Stimulated activated CD8-positive, alpha-beta memory T cell treated with anti-CD3 and anti-CD28 coated beads, Interleukin-12 subunit alpha, Interleukin-12 subunit beta, amount 100 ng/mL, for 1 hour (primary cell): ENCODE results near the gene ATP6V0E1.
"Not testable (repeated sequence)": the region's sequence is repeated elsewhere in the genome, so short reads cannot be mapped to it uniquely, and the experiment has no call there.

Source experiments
- DNase-seq: peaks from one replicate; pipeline ENCODE4 v3.0.0-alpha.2; 2020; ENCODE audit warnings: low read depth

The ATP6V0E1 gene

GRCh38 chr5:173039188-173039587, 55.6 kb downstream of the ATP6V0E1 start:
- DNase-seq: no peak

GRCh38 chr5:173039964-173040363, 56.4 kb downstream of the ATP6V0E1 start:
- no peak for DNase-seq

GRCh38 chr5:173041881-173042762, 58.6 kb downstream of the ATP6V0E1 start:
- no peak for DNase-seq

DNA sequence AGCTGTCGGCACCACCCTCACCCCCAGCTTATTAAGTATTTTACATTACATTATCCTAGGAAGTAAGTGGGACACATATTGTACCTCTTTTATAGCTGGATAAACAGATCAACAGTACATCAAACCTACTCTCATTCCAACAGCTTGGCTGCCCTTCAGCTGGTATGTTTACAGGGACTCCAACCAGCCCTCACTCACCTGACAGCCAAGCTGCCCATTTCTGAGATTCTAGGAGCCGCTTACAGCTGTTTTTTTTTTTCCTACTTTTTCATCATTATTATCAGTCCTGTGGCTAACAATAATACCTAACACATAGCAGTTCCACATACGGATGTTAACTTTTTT, 59.2 kb downstream of the ATP6V0E1 start:
- DNase-seq: no peak

DNA sequence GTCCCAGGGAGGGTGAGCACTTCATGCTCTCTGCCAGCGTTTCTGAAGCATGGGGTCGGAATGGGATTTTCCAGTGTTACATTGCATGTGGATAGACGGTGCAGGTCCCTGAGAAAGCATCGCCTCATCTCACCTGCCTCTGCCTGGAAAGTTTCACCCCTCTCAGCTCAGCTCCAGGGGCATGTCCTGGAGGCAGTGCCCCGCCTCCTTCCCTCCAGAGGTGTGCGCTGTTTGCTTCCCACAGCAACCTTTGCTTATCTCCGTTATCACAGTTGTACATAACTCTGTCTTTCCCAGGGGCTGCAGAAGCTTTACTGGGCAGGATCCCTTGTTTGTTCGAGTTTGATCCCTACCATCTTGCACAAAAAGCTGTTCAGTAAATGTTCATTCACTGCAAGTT, 61.9 kb downstream of the ATP6V0E1 start:
- DNase-seq: no peak

GRCh38 chr5:173047096-173047837, 63.7 kb downstream of the ATP6V0E1 start:
- not testable (repeated sequence) for DNase-seq

GRCh38 chr5:173047838-173048105, 64.2 kb downstream of the ATP6V0E1 start:
- DNase-seq: no peak

GRCh38 chr5:173050791-173051190, 67.2 kb downstream of the ATP6V0E1 start:
- no peak for DNase-seq

GRCh38 chr5:173051746-173052145, 68.2 kb downstream of the ATP6V0E1 start:
- no peak for DNase-seq

- no peak for DNase-seq
These were observed 69.5 kb downstream of the ATP6V0E1 start for GRCh38 chr5:173053041-173053440.

GRCh38 chr5:173055042-173055721, 71.6 kb downstream of the ATP6V0E1 start:
- DNase-seq: no peak

- no peak for DNase-seq
These were observed 72.1 kb downstream of the ATP6V0E1 start for GRCh38 chr5:173055722-173055982.

DNA sequence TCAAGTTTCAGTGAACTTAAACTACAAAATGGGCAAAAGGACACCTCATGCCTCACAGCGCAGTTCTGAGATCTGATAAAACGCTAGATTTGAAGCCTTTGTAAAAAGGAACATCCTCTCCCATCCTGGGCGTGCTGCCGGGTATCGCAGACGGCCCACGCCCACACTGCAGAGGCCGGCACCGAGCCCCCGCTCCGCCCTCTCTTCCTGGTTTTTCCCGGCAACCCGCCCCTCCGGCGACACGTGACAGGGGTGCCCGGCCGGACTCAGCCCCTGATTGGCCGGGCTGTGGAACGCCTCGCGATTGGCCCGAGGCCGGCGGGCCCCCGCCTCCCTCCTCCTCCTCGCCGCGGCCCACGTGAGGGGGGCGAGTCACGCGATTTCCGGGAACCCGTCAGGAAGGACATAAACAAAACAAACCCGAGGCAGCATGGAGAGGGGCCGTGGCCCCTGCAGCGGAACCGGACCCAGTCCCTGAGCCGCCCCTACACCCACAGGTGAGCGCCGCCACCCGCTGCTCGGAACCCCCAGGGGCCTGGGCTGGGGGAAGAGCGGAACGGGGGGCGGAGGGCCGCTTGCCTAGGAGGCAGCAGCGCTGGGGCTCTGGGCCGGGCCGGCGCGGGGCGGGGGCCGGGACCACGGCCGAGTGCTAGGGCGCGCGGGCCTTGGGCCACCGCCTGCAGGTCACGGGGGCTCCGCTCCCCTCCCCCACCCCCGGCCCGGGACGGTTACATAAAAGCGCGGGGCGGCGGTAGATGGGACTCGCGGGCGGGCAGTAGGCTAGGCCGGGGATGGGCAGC, 72.6 kb downstream of the ATP6V0E1 start, which contains the start of gene CREBRF:
Gene CREBRF (plus strand): TSS at position 370 of the 800 bp plus-strand sequence. CDS start 24,424 bp downstream, outside the sequence.
- DNase-seq: peak; percentile 96

GRCh38 chr5:173056783-173057061, 73.2 kb downstream of the ATP6V0E1 start:
- no peak for DNase-seq

DNA sequence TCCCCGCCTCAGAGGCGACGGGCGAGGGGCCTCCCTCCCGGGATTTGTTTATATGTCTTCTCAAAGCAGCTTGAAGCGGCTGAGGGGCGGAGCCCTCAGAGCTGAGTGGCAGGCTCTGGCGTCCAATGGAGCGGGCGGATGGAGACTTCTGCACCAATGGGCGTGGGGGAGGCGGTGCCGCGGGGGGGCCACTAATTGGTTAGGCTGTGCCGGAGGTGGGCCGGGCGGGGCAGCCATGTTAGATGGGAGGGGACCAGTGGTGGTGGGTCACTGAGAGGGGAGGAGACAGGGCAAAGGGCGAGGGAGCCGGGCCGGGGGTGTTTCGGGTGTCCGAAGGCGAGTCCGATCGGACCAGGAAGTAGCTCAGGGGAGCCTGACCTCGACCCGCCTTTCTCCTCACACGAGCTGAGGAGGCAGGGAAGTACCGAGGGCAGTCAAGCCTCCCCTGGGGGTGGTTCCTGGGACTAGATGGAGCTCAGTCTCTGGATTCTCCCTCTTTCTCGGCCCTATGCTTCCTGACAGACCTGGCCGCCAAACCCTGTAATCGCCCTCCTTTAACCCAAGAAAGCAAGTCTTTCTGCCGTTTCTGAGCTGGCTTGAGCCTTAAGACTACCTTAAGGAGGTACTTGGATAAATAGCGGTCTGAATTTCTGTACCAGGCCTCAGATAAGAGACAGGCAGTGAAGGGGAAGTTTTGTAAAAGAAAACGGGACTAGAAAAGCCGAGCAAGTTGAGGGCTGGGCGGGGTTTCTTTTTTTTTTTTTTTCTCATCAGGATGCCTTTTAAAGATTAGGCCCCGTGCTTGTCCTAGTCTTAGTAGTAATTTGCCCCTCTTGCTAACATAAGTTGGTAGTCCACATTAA, 73.7 kb downstream of the ATP6V0E1 start:
- peak; percentile 97 for DNase-seq

DNA sequence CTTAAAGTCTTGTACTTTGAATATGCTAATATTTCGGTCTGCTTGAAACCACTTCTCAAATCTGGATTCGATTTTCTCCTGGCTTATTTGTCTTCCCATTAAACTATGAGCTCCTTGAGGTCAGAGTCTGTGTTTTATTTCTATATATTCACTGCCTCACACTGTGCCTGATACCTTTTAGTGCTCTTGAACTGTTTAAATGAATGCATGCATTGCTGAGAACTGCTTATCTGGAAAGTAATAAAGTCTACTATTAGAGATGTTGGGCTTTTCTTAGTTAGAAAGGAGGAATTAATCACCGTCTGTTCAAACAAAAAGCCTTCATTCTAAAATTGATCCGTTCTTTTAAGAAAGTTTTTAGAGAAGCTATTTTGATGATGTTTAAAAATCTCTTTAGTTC, 78.6 kb downstream of the ATP6V0E1 start:
- DNase-seq: no peak

- no peak for DNase-seq
These were observed 81.6 kb downstream of the ATP6V0E1 start for GRCh38 chr5:173065155-173065554.

GRCh38 chr5:173069671-173070070, 86.1 kb downstream of the ATP6V0E1 start:
- DNase-seq: no peak

DNA sequence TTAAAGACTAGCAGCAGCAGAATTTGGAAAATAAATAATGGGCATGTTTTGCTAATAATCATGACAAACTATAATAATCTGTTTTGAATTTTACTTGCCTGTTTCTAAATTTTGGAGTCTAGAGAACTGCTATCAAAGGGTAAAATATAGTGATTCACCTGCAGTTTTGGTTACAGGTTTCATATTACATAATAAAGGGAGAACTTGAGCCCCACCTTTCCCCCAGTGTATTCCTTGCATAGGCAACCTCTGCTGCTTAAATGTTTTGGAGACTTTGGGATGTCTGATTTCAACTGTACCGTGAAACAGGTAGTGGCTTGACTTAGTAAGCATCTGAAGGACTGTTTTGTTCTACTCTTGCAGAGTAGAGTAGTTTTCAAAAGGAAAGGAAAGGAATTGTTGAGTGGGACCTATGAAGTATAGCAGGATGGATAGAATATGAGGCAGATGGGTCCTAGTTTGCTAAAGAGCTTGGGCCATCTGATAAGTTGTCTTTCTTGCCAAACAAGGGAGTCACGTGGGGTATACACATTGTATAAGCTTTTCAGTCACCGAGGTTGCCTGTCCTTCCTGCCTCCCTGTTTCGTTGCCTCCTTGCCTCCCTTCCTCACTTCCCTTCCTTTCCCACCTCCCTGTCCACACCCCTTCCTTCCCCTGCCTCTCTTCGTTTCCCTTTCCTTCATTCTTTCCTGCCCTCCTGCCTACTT, 91.7 kb downstream of the ATP6V0E1 start:
- DNase-seq: no peak

- no peak for DNase-seq
These were observed 92.4 kb downstream of the ATP6V0E1 start for GRCh38 chr5:173075970-173076369.

DNA sequence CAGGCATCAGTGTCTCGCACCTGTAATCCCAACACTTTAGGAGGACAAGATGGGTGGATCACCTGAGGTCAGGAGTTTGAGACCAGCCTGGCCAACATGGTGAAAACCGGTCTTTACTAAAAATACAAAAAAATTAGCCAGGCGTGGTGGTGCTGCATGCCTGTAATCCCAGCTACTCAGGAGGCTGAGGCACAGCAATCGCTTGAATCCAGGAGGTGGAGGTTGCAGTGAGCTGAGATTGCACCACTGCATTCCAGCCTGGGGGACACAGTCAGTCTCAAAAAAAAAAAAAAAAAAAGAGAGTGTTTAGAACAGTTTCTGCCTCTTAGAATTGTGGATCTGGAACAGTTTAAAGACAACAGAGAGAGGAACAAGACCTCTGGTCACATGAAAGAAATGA, 92.9 kb downstream of the ATP6V0E1 start:
- not testable (repeated sequence) for DNase-seq
